SK-N-SH treated with all-trans-retinoic acid at 6 μM for 48 hours (cell line): Measurements from ENCODE around the gene RAB33A.
A peak's percentile ranks its signal among the peaks of the same experiment; 100 is the strongest.

Experiments used
- ATAC-seq: fragments of 200-7000 bp; cut with Tn5 transposase; 3 replicates; pipeline ENCODE4 v1.9.1; 2020; ENCODE audit warnings: mild to moderate bottlenecking, moderate library complexity
- ARNTL ChIP-seq: fragments of 450-650 bp; formaldehyde crosslinking; IDR thresholded peaks from 2 replicates; pipeline ENCODE4 v1.5.0; 2020; ENCODE audit warnings: low read depth, mild to moderate bottlenecking, moderate library complexity, borderline replicate concordance
- BACH2 ChIP-seq: fragments of 250-450 bp; sonication (Bioruptor Pico); IDR thresholded peaks from 2 replicates; pipeline ENCODE4 v1.9.0; 2021; ENCODE audit warnings: mild to moderate bottlenecking, borderline replicate concordance
- CREB5 ChIP-seq: fragments of 250-450 bp; sonication (Bioruptor Pico); IDR thresholded peaks from 2 replicates; pipeline ENCODE4 v1.5.1; 2020; ENCODE audit warnings: low read depth, mild to moderate bottlenecking, moderate library complexity
- CSDC2 ChIP-seq: fragments of 250-450 bp; sonication (Bioruptor Pico); IDR thresholded peaks from 2 replicates; pipeline ENCODE4 v1.5.0; 2020; ENCODE audit warnings: mild to moderate bottlenecking, moderate library complexity
- CSRNP3 ChIP-seq: fragments of 250-450 bp; sonication (Bioruptor Pico); IDR thresholded peaks from 2 replicates; pipeline ENCODE4 v1.5.1; 2021; ENCODE audit warnings: mild to moderate bottlenecking, moderate library complexity
- ESRRG ChIP-seq: fragments of 250-450 bp; sonication (Bioruptor Pico); IDR thresholded peaks from 2 replicates; pipeline ENCODE4 v1.6.1; 2021; ENCODE audit warnings: mild to moderate bottlenecking
- GLIS3 ChIP-seq: fragments of 250-450 bp; sonication (Bioruptor Pico); IDR thresholded peaks from 2 replicates; pipeline ENCODE4 v1.5.0; 2020; ENCODE audit warnings: mild to moderate bottlenecking, moderate library complexity
- OSR1 ChIP-seq: fragments of 250-450 bp; sonication (Bioruptor Pico); IDR thresholded peaks from 2 replicates; pipeline ENCODE4 v1.8.0; 2022; ENCODE audit warnings: moderate library complexity, mild to moderate bottlenecking, inconsistent platforms
- PATZ1 ChIP-seq: fragments of 250-450 bp; sonication (Bioruptor Pico); IDR thresholded peaks from 2 replicates; pipeline ENCODE4 v1.8.0; 2020; ENCODE audit warnings: mild to moderate bottlenecking, moderate library complexity, borderline replicate concordance
- POU6F1 ChIP-seq: fragments of 250-450 bp; sonication (Bioruptor Pico); IDR thresholded peaks from 2 replicates; pipeline ENCODE4 v1.8.0; 2021; ENCODE audit warnings: low read depth, mild to moderate bottlenecking, moderate library complexity, borderline replicate concordance
- PPARA ChIP-seq: fragments of 250-450 bp; sonication (Bioruptor Pico); IDR thresholded peaks from 2 replicates; pipeline ENCODE4 v1.5.0; 2020; ENCODE audit warnings: mild to moderate bottlenecking, borderline replicate concordance
- RARB ChIP-seq: fragments of 250-450 bp; sonication (Bioruptor Pico); IDR thresholded peaks from 2 replicates; pipeline ENCODE4 v1.8.0; 2021; ENCODE audit warnings: mild to moderate bottlenecking, moderate library complexity
- SNAI2 ChIP-seq: fragments of 250-450 bp; sonication (Bioruptor Pico); IDR thresholded peaks from 2 replicates; pipeline ENCODE4 v1.5.0; 2020; ENCODE audit warnings: mild to moderate bottlenecking, moderate library complexity
- TCF4 ChIP-seq: fragments of 250-450 bp; sonication (Bioruptor Pico); IDR thresholded peaks from 2 replicates; pipeline ENCODE4 v1.8.0; 2021; ENCODE audit warnings: mild to moderate bottlenecking, moderate library complexity, borderline replicate concordance
- TOX ChIP-seq: fragments of 250-450 bp; sonication (Bioruptor Pico); IDR thresholded peaks from 2 replicates; pipeline ENCODE4 v1.8.0; 2021; ENCODE audit warnings: mild to moderate bottlenecking, moderate library complexity, borderline replicate concordance
- TSHZ2 ChIP-seq: fragments of 250-450 bp; sonication (Bioruptor Pico); IDR thresholded peaks from 2 replicates; pipeline ENCODE4 v1.5.0; 2020; ENCODE audit warnings: mild to moderate bottlenecking, moderate library complexity
- ZFP3 ChIP-seq: fragments of 250-450 bp; sonication (Bioruptor Pico); IDR thresholded peaks from 2 replicates; pipeline ENCODE4 v1.5.0; 2020; ENCODE audit warnings: mild to moderate bottlenecking, moderate library complexity
- ZFP30 ChIP-seq: fragments of 450-650 bp; formaldehyde crosslinking; IDR thresholded peaks from 2 replicates; pipeline ENCODE4 v1.5.0; 2022; ENCODE audit warnings: mild to moderate bottlenecking, moderate library complexity
- ZNF565 ChIP-seq: fragments of 450-650 bp; formaldehyde crosslinking; conservative IDR thresholded peaks from 2 replicates; pipeline ENCODE4 v1.5.0; 2020; ENCODE audit warnings: low read depth, mild to moderate bottlenecking, moderate library complexity
- ZNF70 ChIP-seq: fragments of 450-650 bp; formaldehyde crosslinking; IDR thresholded peaks from 2 replicates; pipeline ENCODE4 v1.5.0; 2020; ENCODE audit warnings: mild to moderate bottlenecking, moderate library complexity
- ZNF8 ChIP-seq: fragments of 450-650 bp; formaldehyde crosslinking; IDR thresholded peaks from 2 replicates; pipeline ENCODE4 v1.5.0; 2020; ENCODE audit warnings: mild to moderate bottlenecking, moderate library complexity

The RAB33A gene

GRCh38 chrX:130216320-130216719, 44.6 kb downstream of the RAB33A start:
- peak; percentile 90 for ATAC-seq
- TF ChIP-seq TOX (CRISPR knock-in tag) (no peak), PATZ1 (CRISPR knock-in tag) (no peak), ZNF70 (CRISPR knock-in tag) (no peak), SNAI2 (CRISPR knock-in tag) (no peak), ZNF8 (no peak), CSDC2 (CRISPR knock-in tag) (no peak), BACH2 (CRISPR knock-in tag) (no peak), PPARA (no peak), ZNF565 (CRISPR knock-in tag) (no peak), RARB (CRISPR knock-in tag) (no peak), TSHZ2 (no peak), ARNTL (CRISPR knock-in tag) (no peak), POU6F1 (CRISPR knock-in tag) (no peak), ESRRG (CRISPR knock-in tag) (no peak), GLIS3 (CRISPR knock-in tag) (no peak)

- ATAC-seq: no peak
Measured at GRCh38 chrX:130224810-130225209, 53.0 kb downstream of the RAB33A start.

More at GRCh38 chrX:130224810-130225209, 53.0 kb downstream of the RAB33A start:
- no peak for TF ChIP-seq ARNTL (CRISPR knock-in tag)
- TF ChIP-seq ZNF8: no peak
- no peak for TF ChIP-seq ZNF565 (CRISPR knock-in tag)
- no peak for TF ChIP-seq CREB5 (CRISPR knock-in tag)
- TF ChIP-seq ESRRG (CRISPR knock-in tag): no peak
- TF ChIP-seq TSHZ2: no peak
- TF ChIP-seq CSDC2 (CRISPR knock-in tag): no peak
- no peak for TF ChIP-seq ZFP3 (CRISPR knock-in tag)
- no peak for TF ChIP-seq ZNF70 (CRISPR knock-in tag)
- no peak for TF ChIP-seq TCF4 (CRISPR knock-in tag)
- no peak for TF ChIP-seq SNAI2 (CRISPR knock-in tag)
- TF ChIP-seq ZFP30 (CRISPR knock-in tag): no peak
- no peak for TF ChIP-seq PATZ1 (CRISPR knock-in tag)
- TF ChIP-seq OSR1 (CRISPR knock-in tag): no peak
- TF ChIP-seq RARB (CRISPR knock-in tag): no peak
- no peak for TF ChIP-seq CSRNP3 (CRISPR knock-in tag)
- TF ChIP-seq GLIS3 (CRISPR knock-in tag): no peak
